ENCODE results near the gene UBASH3B.

The UBASH3B gene

DNA sequence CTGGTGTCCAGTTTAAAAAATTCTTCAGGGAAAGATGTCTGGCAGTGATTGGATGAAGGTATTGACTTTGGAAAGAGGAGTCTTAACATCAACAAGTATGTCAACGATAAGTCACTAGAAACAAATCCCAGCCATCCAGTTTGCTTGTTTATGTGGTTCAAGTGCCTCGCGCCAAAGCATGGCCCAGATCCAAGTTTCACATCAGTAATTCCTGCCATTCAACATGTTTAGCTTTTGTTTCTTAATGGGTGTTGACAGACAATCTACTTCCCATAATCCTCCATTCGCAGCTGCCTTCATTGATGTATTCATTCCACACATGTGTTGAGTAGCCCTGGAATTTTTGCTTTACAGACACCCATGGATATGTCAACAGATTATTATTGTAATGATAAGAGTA lies 77.8 kb downstream of the UBASH3B start:
- DNase-seq (ENCODE audit: low read depth) = no peak
- no peak overlapping the region for H3K4me3 ChIP-seq (ENCODE audit: low read depth, low read length)
- TF ChIP-seq CTCF (IDR thresholded peaks at IDR 0.05; ENCODE audit: control insufficient read depth, extremely low read depth, insufficient read depth) = no peak

- DNase-seq (ENCODE audit: low read depth) = no peak
- no peak for TF ChIP-seq CTCF (IDR thresholded peaks at IDR 0.05; ENCODE audit: control insufficient read depth, extremely low read depth, insufficient read depth)
Measured at GRCh38 chr11:122734848-122735496, 79.5 kb downstream of the UBASH3B start.

GRCh38 chr11:122737951-122738693 lies 82.6 kb downstream of the UBASH3B start:
- TF ChIP-seq CTCF (IDR thresholded peaks at IDR 0.05; ENCODE audit: control insufficient read depth, extremely low read depth, insufficient read depth) = no peak
- DNase-seq (ENCODE audit: low read depth) = no peak

More at GRCh38 chr11:122734848-122735496, 79.5 kb downstream of the UBASH3B start:
- H3K4me3 ChIP-seq (ENCODE audit: low read depth, low read length) = no peak overlapping the region

DNA sequence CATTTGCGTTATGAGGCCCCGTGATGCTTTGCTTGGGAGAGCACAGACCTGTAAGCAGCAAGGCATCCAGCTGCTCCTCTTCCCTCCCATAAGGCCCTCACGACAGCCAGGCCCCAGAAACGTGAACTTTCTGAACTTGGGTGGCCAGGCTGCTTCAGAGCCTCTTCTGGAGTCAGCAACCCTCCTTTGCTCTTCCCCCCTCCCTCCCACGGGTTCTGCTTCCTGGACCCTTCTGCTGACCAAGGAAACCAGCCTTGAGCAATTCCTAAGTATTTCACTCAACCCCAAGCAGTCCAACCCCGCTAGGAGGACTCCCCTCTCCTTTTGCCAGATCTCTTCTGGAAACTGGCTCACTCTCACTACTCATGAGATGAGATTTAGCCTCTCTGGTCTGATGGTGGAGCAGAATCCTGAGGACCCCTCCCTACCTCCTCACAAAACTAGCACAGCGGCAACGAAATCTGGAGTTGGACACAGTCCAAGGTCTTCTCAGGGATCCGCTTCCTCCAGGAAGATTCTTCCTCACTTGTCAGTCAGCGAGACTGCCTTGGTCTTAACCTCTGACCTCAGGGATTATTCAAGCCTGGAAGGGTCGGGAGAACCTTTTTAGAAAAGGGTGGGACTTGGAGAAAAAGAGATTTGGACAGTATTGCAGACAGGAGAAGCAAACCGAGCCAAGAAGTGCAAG lies 86.2 kb downstream of the UBASH3B start:
- TF ChIP-seq CTCF (IDR thresholded peaks at IDR 0.05; ENCODE audit: control insufficient read depth, extremely low read depth, insufficient read depth) = no peak
- no peak for DNase-seq (ENCODE audit: low read depth)
- H3K4me3 ChIP-seq (ENCODE audit: low read depth, low read length) = no peak overlapping the region

More at GRCh38 chr11:122737951-122738693, 82.6 kb downstream of the UBASH3B start:
- H3K4me3 ChIP-seq (ENCODE audit: low read depth, low read length) = no peak overlapping the region

DNA sequence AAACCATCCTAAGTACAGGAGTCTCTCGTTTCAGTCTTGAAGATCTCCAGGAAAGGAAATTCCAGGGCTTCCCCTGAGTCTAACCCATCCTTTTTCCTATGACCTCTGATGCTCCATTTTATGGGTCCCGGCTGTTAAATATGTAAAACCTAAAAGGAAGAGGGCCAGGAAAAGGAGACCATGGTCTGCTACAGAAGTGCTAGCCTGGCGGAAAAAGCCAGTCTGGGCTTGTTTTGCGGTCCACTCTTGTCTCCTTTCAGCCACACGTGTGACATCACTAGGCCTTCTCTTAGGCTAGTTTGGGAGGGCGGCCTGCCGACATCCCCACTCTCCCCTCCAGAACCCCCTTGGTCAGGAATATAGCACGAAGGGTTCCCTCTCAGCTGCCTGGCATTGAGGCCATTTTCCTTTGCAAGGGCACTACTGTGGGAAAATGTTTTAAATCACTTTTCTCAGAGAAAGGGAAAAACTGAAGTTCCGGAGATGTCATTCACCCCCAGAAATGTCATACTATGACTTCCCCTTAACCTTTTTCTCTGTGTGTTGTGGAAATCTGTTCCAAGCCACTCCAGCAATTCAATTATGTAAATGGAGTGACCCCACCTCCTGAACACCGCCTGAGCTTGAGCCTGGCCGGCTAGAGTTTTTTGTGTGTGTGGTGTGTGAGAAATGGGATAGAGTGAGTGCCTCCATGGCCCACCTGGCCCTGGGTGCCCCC lies 86.9 kb downstream of the UBASH3B start:
- H3K4me3 ChIP-seq (ENCODE audit: low read depth, low read length) = no peak overlapping the region

More for the DNA sequence above, 86.9 kb downstream of the UBASH3B start:
- DNase-seq (ENCODE audit: low read depth) = no peak
- TF ChIP-seq CTCF (IDR thresholded peaks at IDR 0.05; ENCODE audit: control insufficient read depth, extremely low read depth, insufficient read depth) = no peak
